Right ventricle myocardium inferior (tissue), 1 donor: ENCODE measurements around the gene CUEDC2. TPM values are rescaled to one million over a fixed set of nuclear protein-coding genes. Genes with fewer than 3 reads are reported as not detected.

Source experiments
- ATAC-seq: fragments of 200-7000 bp; cut with Tn5 transposase; one replicate; pipeline ENCODE4 v1.9.1; 2020; ENCODE audit warnings: mild to moderate bottlenecking, moderate library complexity
- DNase-seq: peaks from one replicate; pipeline ENCODE4 v3.0.0; 2021; ENCODE audit errors: missing footprints
- intact Hi-C: fragments of 100-400 bp; cut with DNase I; formaldehyde crosslinking; loops from one replicate; pipeline ENCODE4 v1.11.0; 2022
- total RNA-seq: library from RNA; stranded (reverse); fragmentation: NEBNext Ultra II Directional; extraction: Animal tissue kit (Norgen Biotek cat#: 25700); gene quantifications from one replicate; pipeline ENCODE4 v1.2.1, GENCODE V29; 2021
- donor health status: DM: no; HTN: yes; CAD: no; lungs with severe emphysema.

Gene CUEDC2
- total RNA-seq, 1 donor from 2014 or later = 84.5 TPM

DNA sequence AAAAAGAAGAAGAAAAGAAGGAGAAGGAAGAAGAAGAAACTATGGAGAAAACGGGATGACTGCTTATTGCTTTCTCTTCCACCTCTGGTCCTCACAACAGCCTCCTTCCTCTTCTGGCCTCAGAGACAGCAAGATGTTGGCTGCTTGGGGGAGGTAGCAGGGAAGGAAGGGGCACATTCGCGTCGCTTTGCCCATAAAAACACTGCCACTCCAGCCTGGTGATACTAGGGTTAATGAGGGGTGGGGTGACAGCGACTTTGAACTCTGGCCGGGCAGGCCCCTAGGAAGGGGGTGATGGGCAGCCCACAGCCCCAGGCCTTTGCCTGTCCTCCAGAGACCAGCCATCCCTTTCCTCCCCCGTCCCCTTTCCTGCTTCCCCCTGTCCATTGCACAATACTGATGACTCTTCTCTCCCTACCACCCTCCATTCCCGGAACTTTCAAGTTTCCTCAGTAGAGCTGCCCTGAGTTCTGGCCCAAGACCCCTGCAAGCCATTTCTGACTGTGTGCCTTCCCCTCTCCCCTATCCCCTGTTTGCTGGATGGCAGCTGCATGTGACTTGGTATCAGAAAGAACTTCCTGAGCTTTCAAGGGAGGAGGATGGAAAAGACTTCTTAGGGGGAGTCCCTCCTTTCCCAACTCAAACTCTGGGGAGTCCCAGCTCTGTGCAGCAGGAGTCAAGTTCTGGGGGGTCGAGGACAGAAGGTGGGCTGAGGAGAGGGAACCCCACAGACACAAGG lies 2.2 kb upstream of the CUEDC2 start:
- DNase-seq (no peak), ATAC-seq (no peak)
- intact Hi-C loops = no loop called here

DNA sequence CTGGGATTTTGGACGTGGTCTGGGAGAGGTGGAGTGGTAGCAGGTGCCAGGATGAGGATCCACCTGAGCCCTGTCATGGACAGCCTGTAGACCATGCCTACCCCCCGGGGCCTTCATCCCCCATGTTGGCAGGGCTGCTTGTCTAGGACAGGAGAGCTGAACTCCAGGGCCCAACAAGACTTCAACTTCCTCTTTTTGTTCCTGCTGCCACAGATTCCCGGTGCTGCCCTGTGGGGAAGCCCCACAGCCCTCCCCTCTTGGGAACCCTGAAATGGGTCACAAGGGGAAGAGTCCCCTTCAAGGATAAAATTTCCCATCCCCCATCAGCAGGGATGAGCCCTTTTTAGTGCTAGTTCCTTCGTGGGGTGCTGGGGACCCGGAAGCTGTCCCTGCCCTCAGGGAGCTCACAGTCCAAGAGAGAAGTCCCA lies 1.3 kb upstream of the CUEDC2 start:
- ATAC-seq = no peak
- no peak for DNase-seq
- intact Hi-C loops = loop anchor here (2.0 kb wide), 1 partner anchor 17 kb away; the partner anchor contains the start of gene C10orf95

- ATAC-seq (peak; percentile 6), DNase-seq (no peak)
- intact Hi-C loops = loop anchor here (1.0 to 2.0 kb wide), 2 partner anchors 9 to 19 kb away; partner anchors contain the start of gene C10orf95
Measured at GRCh38 chr10:102431452-102432124, 786 bp downstream of the CUEDC2 start.

DNA sequence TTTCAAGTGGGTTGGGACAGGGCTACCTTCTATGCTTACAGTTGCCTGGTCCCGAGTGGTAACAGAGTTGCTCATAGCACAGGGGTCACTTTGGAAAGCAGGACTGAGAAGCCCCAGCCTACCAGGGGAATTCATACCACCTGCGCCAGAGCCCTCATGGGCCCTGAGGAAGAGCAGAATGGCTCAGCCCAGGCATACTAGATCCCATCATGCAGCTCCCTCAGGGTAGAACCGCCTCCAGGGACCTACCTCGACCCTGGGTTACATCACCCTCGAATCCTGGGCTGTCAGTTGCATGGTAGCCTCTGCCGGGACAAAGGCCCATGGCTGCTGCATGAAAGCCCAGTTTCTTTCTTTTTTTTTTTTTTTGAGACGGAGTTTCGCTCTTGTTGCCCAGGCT lies 2.9 kb downstream of the CUEDC2 start:
- DNase-seq (no peak), ATAC-seq (no peak)
- intact Hi-C loops = no loop called here

DNA sequence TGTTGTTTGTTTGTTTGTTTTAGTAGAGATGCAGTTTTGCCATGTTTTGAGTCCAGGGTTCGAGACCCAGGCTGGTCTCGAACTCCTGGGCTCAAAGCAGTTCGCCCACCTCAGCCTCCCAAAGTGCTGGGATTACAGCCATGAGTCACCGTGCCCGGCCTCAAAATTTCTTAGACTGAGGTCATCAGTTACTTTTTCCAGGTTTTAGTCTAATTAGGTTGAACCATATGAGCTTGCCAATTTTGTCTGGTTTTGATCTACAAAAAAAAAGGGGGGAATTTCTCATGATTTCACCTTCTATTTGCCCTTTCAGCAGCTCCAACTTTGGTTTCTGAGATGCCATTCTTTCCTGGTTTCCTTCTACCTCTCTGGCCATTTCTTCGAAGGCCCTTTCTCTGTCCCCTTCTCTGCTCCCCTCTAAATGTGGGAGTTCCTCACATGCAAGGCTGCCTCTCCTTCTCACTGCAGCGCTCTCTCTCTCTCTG lies 5.5 kb downstream of the CUEDC2 start:
- no peak for DNase-seq
- ATAC-seq = no peak
- intact Hi-C loops = no loop called here

DNA sequence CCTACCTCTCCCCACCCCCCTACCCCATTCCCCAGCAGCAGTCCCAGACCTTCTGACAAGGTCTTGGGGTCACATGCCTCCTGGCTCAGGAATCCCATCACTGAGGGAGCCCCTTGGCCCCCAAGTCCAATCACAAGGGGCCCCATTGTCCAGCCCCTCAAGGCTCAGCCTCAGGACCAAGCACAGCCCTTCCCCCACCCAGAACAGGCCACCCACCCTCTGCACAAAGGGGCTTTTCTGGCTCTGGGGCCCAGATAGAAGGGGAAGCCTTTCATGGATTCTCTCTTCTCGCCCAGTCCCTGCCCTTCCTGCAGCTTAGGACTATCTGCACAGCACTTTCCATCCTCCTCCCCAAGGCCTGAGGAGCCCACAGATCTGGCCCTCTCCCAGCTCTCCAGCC lies 6.9 kb downstream of the CUEDC2 start:
- ATAC-seq (no peak), DNase-seq (no peak)
- intact Hi-C loops = no loop called here

DNA sequence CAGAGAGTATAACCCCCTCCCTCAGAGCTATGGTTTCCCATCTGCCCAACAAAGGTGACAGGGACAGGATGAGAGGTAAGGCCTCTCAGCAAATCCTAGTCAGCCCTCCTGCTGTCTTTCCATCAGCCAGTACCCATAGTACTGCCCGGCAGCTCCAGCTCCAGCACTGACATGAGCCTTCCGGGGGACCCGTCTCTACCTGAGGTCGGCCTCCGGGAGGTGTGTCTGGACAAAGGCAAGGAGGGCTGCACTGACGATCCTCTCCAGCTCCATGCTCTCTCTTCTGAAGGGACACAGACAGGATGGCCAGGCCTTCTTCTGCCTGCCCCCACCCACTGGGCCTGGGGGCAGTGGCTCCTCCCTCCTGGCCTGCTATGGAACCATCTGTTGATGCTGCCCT lies 7.5 kb downstream of the CUEDC2 start:
- no peak for ATAC-seq
- intact Hi-C loops = no loop called here
- DNase-seq = no peak

DNA sequence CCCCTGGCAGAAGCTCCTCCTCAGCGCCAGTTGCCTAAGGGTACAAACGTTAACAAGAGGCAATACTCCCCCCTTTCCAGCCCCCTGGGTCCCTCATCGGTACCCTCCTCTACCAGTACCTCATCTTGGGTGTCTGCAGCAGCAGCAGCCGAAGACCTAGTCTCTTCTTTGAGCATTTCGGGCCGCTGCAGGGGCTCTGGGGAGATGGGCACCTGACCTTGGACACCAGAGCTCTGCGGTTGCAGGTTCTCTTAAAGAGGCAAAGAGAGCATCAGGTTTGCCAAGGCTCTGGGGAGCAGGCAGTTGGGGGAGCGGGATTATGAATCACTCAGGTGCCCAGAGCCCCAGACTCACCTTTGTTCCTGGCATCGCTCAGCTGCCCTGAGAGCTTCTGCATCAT lies 8.2 kb downstream of the CUEDC2 start:
- ATAC-seq (no peak), DNase-seq (no peak)
- intact Hi-C loops = no loop called here

GRCh38 chr10:102423372-102423968 lies 8.9 kb downstream of the CUEDC2 start:
- intact Hi-C loops = no loop called here
- ATAC-seq (no peak), DNase-seq (no peak)

DNA sequence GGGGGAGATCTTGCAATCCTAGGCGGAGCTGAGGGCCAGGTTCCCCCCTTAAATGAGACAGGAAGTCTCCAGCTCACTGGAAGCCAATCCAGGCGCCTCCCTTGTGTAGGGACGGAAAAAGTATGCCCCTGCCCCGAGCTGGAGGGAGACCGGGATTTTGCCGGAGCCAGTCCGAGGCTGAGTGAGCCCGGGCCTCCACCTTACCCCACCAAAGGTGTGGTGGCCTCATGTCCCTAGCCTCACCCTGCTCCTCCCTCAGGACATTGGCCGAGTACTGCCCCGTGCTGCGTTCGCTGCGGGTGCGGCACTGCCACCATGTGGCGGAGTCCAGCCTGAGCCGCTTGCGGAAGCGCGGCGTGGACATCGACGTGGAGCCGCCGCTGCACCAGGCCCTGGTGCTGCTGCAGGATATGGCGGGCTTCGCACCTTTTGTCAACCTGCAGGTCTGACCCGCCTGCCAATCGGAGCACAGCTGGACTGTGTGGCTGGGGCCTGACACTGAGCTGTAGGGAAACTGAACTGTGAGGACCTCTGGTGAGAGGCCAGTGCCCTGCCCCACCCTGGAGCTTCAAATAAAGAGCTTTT lies 9.7 kb downstream of the CUEDC2 start:
- ATAC-seq (peak; percentile 54), DNase-seq (peak; percentile 90)
- intact Hi-C loops = loop anchor here (1.0 kb wide), 1 partner anchor 10 kb away; the partner anchor contains the start of gene CUEDC2

- intact Hi-C loops = loop anchor here (1.0 to 2.0 kb wide), 2 partner anchors 10 to 27 kb away; partner anchors contain the start of genes CUEDC2 and NFKB2
- DNase-seq (no peak), ATAC-seq (peak; percentile 5)
Measured at GRCh38 chr10:102421757-102422512, 10.4 kb downstream of the CUEDC2 start.

- intact Hi-C loops = loop anchor here (2.0 kb wide), 1 partner anchor 27 kb away; the partner anchor contains the start of gene NFKB2
- ATAC-seq = no peak
- DNase-seq = no peak
Measured at GRCh38 chr10:102421507-102421756, 10.9 kb downstream of the CUEDC2 start.

- DNase-seq (peak; percentile 98), ATAC-seq (peak; percentile 93)
- intact Hi-C loops = loop anchor here (2.0 kb wide), 1 partner anchor 26 kb away; the partner anchor contains the start of gene NFKB2
Measured at GRCh38 chr10:102420714-102421506, 11.5 kb downstream of the CUEDC2 start, which contains the start of gene FBXL15. TSS of gene FBXL15 (plus strand) at chr10:102420836. CDS start at chr10:102421130, 294 bp downstream.

DNA sequence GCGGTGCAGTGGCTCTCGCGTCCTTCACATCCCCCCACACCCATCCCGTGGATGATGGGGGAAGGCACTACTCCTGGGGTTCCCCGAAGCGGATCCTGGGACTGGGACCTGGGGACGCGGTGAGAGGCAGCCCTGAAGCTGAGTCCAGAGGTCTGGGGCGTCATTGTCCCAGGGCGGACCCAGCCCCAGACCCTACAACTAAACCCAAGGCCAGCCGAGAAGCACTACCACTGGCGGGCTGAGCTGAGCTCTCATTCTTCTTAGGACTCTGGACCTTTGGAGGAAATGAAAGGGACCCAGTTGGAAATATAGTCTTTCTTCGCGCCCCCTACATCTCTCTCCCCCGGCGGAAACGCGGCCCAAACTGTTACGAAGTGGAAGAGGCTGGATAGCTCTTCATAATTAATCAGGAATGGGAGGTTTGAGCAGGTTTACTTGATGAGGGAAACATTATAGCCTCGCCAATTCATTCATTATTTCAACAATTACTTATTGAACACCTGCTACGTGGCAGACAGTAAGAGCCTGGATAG lies 12.1 kb downstream of the CUEDC2 start:
- no peak for DNase-seq
- intact Hi-C loops = loop anchor here (2.0 kb wide), 1 partner anchor 25 kb away; the partner anchor contains the start of gene NFKB2

DNA sequence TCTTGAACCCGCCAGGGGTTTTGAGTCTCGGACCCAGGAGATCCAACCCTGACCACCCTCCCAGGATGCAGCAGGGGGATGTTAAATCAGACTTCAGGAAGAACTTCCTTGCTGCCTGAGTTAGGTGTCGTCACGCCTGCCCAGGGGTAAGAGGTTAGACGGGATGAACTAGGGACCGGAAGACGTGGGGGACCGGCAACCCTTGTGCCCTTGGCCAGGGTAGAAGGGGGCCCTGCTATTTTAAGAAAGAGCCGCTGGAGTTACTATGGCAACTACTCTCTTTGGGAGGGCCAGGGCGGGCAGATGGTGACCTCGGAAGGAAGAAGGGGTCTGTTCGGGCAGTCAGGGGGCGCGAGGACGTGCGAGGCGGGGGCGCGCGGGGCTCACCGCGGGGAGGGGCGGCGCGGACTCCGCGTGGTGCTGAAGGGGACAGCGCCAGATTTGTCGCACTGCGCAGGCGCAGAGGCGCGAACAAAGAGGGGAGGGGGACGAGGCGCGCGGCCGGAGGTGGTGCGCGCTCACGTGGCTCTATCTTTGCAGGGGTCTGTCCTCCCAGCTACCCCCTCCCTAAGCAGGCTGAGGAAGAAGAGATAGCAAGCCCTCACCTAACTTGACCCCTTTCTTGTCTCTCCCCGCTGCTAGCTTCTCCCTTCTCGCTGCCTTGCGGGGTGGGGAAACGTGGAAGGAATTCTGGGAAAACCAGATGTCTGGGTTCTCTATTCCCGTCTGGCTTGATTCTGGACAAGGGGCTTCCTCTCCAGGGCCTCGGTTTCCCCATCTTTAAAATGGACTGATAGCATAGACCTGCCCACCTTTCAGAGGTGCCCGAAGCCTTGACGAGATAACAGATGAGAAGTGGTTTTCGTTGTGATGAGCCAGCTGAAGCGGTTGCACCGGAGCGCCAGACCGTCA lies 12.8 kb downstream of the CUEDC2 start:
- intact Hi-C loops = loop anchor here (2.0 kb wide), 1 partner anchor 25 kb away; the partner anchor contains the start of gene NFKB2
- no peak for DNase-seq
- no peak for ATAC-seq

More for the DNA sequence above, 12.1 kb downstream of the CUEDC2 start:
- no peak for ATAC-seq

DNA sequence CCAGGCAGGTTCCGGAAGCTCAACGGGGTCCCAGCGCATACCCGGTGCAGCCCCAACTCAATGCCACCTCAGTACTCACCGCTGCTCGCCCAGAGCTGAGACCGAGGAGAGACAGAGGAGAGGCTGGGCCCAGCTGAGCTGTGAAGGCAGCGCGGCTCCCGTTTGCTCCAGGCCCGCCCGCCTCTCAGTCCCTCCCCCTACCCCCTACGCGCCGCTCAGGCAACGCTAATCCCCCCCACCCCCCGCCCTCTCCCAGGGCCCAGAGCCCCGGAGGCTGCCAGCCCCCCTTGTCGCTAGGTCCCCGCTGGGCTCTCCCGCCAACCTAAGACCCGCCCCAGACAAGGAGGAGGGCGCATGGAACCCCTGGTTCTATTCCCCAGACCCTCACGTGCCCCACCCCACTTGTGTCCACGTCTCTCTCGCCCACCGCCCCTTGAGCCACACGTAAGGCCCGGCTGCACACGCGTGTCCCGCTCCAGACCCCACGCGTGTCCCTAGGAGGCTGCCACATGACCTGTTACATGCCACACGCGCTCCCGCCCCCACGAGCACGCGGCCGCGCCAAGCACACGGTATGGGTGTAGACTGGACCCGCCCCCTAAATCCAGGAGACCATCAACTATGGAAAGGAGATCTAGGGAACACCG lies 13.6 kb downstream of the CUEDC2 start, which contains the start of gene PSD:
Gene PSD (minus strand): TSS at position 164 of the 647 bp plus-strand sequence. CDS start 1,747 bp downstream, outside the sequence.
- intact Hi-C loops = no loop called here
- no peak for ATAC-seq
- no peak for DNase-seq
